Activated naive CD8-positive, alpha-beta T cell treated with anti-CD3 and anti-CD28 coated beads, Interleukin-2, amount 50 U/mL, for 24 hours (primary cell): Measurements from ENCODE around the gene UFD1.

Experiments used
- ATAC-seq: fragments of 150-1000 bp; cut with Tn5 transposase; one replicate; pipeline ENCODE4 v1.10.0; 2021
- DNase-seq: peaks from one replicate; pipeline ENCODE4 v3.0.0; 2021
- H3K27ac Mint-ChIP-seq: one replicate; pipeline ENCODE4 v1.8.0; 2021; ENCODE audit warnings: mild to moderate bottlenecking, mixed read lengths
- H3K27me3 Mint-ChIP-seq: one replicate; pipeline ENCODE4 v1.8.0; 2021; ENCODE audit warnings: mixed read lengths
- H3K36me3 Mint-ChIP-seq: one replicate; pipeline ENCODE4 v1.8.0; 2021; ENCODE audit warnings: low read depth, mixed read lengths
- H3K4me1 Mint-ChIP-seq: one replicate; pipeline ENCODE4 v1.8.0; 2021; ENCODE audit warnings: mixed read lengths
- H3K4me3 Mint-ChIP-seq: one replicate; pipeline ENCODE4 v1.8.0; 2021; ENCODE audit warnings: mild to moderate bottlenecking, moderate library complexity, mixed read lengths
- H3K9me3 Mint-ChIP-seq: one replicate; pipeline ENCODE4 v1.8.0; 2021; ENCODE audit warnings: mixed read lengths

Gene UFD1

DNA sequence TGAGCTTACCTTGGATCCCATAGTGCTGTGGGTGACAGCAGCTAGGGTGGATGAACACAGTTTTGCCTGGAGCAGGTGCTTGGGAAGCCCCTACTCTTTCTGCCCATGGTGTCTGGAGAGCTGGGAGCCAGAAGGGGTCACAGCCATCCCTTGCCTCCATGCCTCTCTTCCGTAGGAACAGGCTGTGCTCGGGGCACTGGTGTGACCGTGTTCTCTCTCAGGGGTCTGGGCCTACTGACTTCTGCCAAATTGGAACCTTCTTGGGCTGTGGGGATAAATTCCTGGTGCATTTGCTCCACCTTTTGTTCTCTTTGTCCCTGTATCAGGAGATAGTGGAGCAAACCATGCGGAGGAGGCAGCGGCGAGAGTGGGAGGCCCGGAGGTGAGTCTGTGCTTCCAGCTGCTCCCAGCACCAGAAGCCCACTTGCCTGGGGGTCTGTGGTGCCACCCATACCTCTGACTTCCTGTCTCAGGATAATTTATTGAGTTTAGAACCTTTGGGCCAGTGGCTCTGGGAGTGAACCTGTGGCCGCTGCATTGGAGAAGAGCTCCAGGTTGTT is 15.1 kb upstream of the UFD1 start:
- DNase-seq (no peak), ATAC-seq (no peak)
- H3K4me1 Mint-ChIP-seq, result peaks cover 11% of the 10 kb centered on the region
- H3K36me3 Mint-ChIP-seq, result peaks cover 59% of the 10 kb centered on the region
- H3K4me3 Mint-ChIP-seq, result no peak overlapping the region
- H3K27me3 Mint-ChIP-seq, result no peaks in the 10 kb centered on the region
- no peak overlapping the region for H3K27ac Mint-ChIP-seq
- no peaks in the 10 kb centered on the region for H3K9me3 Mint-ChIP-seq

GRCh38 chr22:19492504-19493174 is 13.6 kb upstream of the UFD1 start:
- no peaks in the 10 kb centered on the region for H3K27me3 Mint-ChIP-seq
- H3K4me1 Mint-ChIP-seq, result peaks cover 11% of the 10 kb centered on the region
- no peak overlapping the region for H3K4me3 Mint-ChIP-seq
- H3K36me3 Mint-ChIP-seq, result peaks cover 64% of the 10 kb centered on the region
- ATAC-seq, result peak; percentile 43
- no peaks in the 10 kb centered on the region for H3K9me3 Mint-ChIP-seq
- no peak for DNase-seq
- H3K27ac Mint-ChIP-seq, result peak overlapping the region; percentile 30

DNA sequence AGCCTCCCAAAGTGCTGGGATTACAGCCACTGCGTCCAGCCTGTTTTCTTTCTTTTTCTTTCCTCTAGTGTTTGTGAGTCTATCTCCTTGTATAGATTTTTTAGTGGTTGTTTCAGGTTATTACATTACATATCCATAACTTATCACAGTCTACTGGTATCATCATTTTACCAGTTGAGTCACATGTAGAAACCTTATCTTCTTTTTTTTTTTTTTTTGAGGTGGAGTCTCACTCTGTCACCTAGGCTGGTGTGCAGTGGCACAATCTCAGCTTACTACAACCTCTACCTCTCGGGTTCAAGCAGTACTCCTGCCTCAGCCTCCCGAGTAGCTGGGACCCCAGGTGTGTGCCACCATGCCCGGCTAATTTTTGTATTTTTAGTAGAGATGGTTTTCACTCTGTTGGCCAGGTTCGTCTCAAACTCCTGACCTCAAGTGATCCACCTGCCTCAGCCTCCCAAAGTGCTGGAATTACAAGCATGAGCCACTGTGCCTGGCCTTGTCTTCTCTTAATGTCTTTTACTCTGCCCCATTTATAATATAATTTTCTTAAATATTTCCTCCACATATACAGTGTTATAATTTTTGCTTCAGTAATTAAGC is 11.7 kb upstream of the UFD1 start:
- peaks cover 11% of the 10 kb centered on the region for H3K4me1 Mint-ChIP-seq
- H3K27ac Mint-ChIP-seq, result no peak overlapping the region
- H3K4me3 Mint-ChIP-seq, result no peak overlapping the region
- no peaks in the 10 kb centered on the region for H3K9me3 Mint-ChIP-seq
- H3K27me3 Mint-ChIP-seq, result no peaks in the 10 kb centered on the region
- peaks cover 60% of the 10 kb centered on the region for H3K36me3 Mint-ChIP-seq
- DNase-seq (no peak), ATAC-seq (no peak)

- no peaks in the 10 kb centered on the region for H3K9me3 Mint-ChIP-seq
- ATAC-seq (no peak), DNase-seq (no peak)
- peaks cover 62% of the 10 kb centered on the region for H3K36me3 Mint-ChIP-seq
- H3K27ac Mint-ChIP-seq, result no peak overlapping the region
- no peaks in the 10 kb centered on the region for H3K27me3 Mint-ChIP-seq
- H3K4me3 Mint-ChIP-seq, result no peak overlapping the region
- peaks cover 11% of the 10 kb centered on the region for H3K4me1 Mint-ChIP-seq
Measured at GRCh38 chr22:19488884-19489843, 10.2 kb upstream of the UFD1 start.

DNA sequence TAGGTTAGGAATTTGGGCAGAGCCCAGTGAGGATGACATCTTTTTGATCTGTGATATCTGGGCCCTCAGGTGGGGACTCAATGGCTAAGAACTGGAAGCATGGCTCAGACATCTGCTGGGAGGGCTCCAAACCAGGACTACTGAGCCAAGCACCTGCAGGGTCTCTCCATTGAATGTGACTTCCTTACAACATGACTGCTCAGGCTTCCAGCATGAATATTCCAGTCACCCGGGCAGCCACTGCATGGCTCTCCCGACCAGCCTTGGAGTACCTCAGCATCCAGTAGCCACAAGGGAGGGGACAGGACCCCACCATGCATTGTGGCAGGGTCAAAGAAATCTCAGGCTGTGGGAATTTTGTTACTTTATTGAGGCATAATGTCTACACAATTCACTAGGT is 9.3 kb upstream of the UFD1 start:
- H3K36me3 Mint-ChIP-seq, result peaks cover 62% of the 10 kb centered on the region

GRCh38 chr22:19483481-19484244 is 4.7 kb upstream of the UFD1 start:
- Mint-ChIP-seq H3K27ac (no peak overlapping the region), H3K4me3 (no peak overlapping the region), H3K9me3 (no peaks in the 10 kb centered on the region), H3K36me3 (peaks cover 52% of the 10 kb centered on the region), H3K27me3 (peaks cover 2% of the 10 kb centered on the region), H3K4me1 (peaks cover 22% of the 10 kb centered on the region)
- no peak for DNase-seq
- no peak for ATAC-seq

More for the DNA sequence above, 9.3 kb upstream of the UFD1 start:
- H3K9me3 Mint-ChIP-seq, result no peaks in the 10 kb centered on the region
- DNase-seq (no peak), ATAC-seq (no peak)
- no peaks in the 10 kb centered on the region for H3K27me3 Mint-ChIP-seq
- peaks cover 16% of the 10 kb centered on the region for H3K4me1 Mint-ChIP-seq
- no peak overlapping the region for H3K4me3 Mint-ChIP-seq
- no peak overlapping the region for H3K27ac Mint-ChIP-seq

DNA sequence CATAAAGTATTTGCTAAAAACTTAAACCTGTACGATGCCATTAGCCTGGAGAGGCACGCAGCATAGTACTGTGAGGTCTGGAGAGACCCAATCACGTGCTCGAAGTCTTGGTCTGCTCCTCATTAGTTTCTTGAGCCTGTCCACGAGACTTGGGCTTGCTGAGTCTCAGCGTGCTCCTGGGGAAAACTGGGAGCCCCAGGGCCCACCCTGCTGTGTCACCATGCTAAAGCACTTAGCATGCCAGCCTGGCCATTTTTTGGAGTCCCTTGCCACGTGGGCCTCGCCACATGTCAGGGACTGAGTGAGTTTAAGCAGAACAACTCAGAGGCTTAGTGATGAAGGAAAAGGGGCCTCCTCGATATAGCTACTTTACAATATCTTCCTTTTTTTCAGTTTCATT is 3.3 kb upstream of the UFD1 start:
- H3K27me3 Mint-ChIP-seq, result peaks cover 2% of the 10 kb centered on the region
- no peak overlapping the region for H3K4me3 Mint-ChIP-seq

GRCh38 chr22:19480789-19481188 is 1.8 kb upstream of the UFD1 start:
- Mint-ChIP-seq H3K36me3 (peaks cover 42% of the 10 kb centered on the region), H3K9me3 (no peaks in the 10 kb centered on the region), H3K27me3 (peaks cover 2% of the 10 kb centered on the region), H3K4me3 (peak overlapping the region; percentile 97), H3K27ac (peak overlapping the region; percentile 99), H3K4me1 (peaks cover 39% of the 10 kb centered on the region)
- DNase-seq (no peak), ATAC-seq (no peak)

More for the DNA sequence above, 3.3 kb upstream of the UFD1 start:
- no peak overlapping the region for H3K27ac Mint-ChIP-seq
- peaks cover 45% of the 10 kb centered on the region for H3K36me3 Mint-ChIP-seq
- H3K9me3 Mint-ChIP-seq, result no peaks in the 10 kb centered on the region
- no peak for DNase-seq
- H3K4me1 Mint-ChIP-seq, result peaks cover 29% of the 10 kb centered on the region
- no peak for ATAC-seq

- DNase-seq, result no peak
Measured at GRCh38 chr22:19480173-19480568, 1.2 kb upstream of the UFD1 start.

GRCh38 chr22:19479355-19480172 is 571 bp upstream of the UFD1 start, which contains the start of gene CDC45:
CDC45 (plus strand) TSS chr22:19479920; CDS start chr22:19479969, 49 bp downstream.
- H3K4me1 Mint-ChIP-seq, result peaks cover 40% of the 10 kb centered on the region
- ATAC-seq, result peak; percentile 95

More at GRCh38 chr22:19480173-19480568, 1.2 kb upstream of the UFD1 start:
- Mint-ChIP-seq H3K27ac (peak overlapping the region; percentile 99), H3K4me1 (peaks cover 40% of the 10 kb centered on the region), H3K36me3 (peaks cover 44% of the 10 kb centered on the region), H3K9me3 (no peaks in the 10 kb centered on the region), H3K4me3 (peak overlapping the region; percentile 97), H3K27me3 (peaks cover 2% of the 10 kb centered on the region)
- ATAC-seq, result peak; percentile 0

DNA sequence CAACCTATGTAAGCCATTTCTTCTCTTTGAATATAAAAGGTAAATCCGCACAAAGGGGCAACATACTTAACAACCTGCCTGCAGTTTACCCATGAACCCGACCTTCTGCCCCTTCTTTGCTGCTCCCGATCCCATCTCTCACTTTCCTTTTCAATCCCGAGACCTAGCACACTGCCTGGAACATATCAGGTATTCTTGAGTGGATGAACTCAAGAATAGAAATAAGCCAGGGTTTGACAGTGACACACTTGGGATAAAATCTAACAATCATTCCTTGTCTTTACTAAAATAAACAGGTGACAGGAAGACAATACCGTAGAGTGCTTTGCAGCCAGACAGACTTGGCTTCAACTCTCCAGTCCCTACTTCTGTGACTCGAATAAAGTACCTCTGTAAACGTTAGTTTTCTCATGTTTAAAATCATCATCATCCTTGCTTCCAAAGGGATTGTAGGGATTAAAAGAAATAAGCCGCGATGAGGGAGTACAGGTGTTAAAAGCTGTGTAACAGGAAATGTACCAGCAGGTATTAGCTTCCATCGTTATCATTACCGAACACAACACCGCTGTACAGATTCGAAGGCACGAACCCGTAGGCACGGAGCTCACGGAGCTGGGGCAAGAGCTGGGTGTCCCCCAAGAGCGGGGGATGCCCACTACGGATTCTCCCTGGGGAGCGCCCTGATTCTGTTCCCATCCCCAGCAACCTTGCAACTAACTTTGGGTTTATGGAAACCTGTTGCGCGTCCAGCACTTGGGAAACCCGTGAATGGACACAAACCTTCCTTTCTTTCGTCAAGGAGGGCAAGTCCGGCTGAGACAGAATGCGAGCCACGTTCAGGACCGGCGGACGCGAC is 720 bp downstream of the UFD1 start:
- peak overlapping the region; percentile 99 for H3K27ac Mint-ChIP-seq
- H3K36me3 Mint-ChIP-seq, result peaks cover 32% of the 10 kb centered on the region
- no peak for ATAC-seq
- no peaks in the 10 kb centered on the region for H3K9me3 Mint-ChIP-seq
- DNase-seq, result peak; percentile 12
- H3K4me1 Mint-ChIP-seq, result peaks cover 34% of the 10 kb centered on the region
- H3K27me3 Mint-ChIP-seq, result peaks cover 2% of the 10 kb centered on the region
- peak overlapping the region; percentile 97 for H3K4me3 Mint-ChIP-seq

More at GRCh38 chr22:19479355-19480172, 571 bp upstream of the UFD1 start, which contains the start of gene CDC45:
- Mint-ChIP-seq H3K27ac (peak within 1 kb of the TSS; percentile 99), H3K36me3 (peaks cover 38% of the 10 kb centered on the region), H3K27me3 (peaks cover 2% of the 10 kb centered on the region), H3K9me3 (no peaks in the 10 kb centered on the region), H3K4me3 (peak within 1 kb of the TSS; percentile 97)
- DNase-seq, result peak; percentile 91

GRCh38 chr22:19477321-19478044 is 1.5 kb downstream of the UFD1 start:
- no peaks in the 10 kb centered on the region for H3K9me3 Mint-ChIP-seq
- no peak for ATAC-seq
- peak overlapping the region; percentile 99 for H3K27ac Mint-ChIP-seq
- H3K36me3 Mint-ChIP-seq, result peaks cover 28% of the 10 kb centered on the region
- peak overlapping the region; percentile 97 for H3K4me3 Mint-ChIP-seq
- DNase-seq, result no peak
- H3K4me1 Mint-ChIP-seq, result peaks cover 33% of the 10 kb centered on the region
- H3K27me3 Mint-ChIP-seq, result peaks cover 2% of the 10 kb centered on the region
